VCaP (cell line): ENCODE results near the gene POLD2.
A peak's percentile ranks its signal among the peaks of the same experiment; 100 is the strongest.

Source experiments
- H3K27ac ChIP-seq: fragments of 450-650 bp; 2 replicates; pipeline ENCODE4 v1.5.1; 2017
- TF ChIP-seq, protein P1 (sequence below): fragments of 450-650 bp; conservative IDR thresholded peaks from 2 replicates; pipeline ENCODE4 v1.5.1; 2017; ENCODE audit warnings: mild to moderate bottlenecking, moderate library complexity

Gene POLD2

DNA sequence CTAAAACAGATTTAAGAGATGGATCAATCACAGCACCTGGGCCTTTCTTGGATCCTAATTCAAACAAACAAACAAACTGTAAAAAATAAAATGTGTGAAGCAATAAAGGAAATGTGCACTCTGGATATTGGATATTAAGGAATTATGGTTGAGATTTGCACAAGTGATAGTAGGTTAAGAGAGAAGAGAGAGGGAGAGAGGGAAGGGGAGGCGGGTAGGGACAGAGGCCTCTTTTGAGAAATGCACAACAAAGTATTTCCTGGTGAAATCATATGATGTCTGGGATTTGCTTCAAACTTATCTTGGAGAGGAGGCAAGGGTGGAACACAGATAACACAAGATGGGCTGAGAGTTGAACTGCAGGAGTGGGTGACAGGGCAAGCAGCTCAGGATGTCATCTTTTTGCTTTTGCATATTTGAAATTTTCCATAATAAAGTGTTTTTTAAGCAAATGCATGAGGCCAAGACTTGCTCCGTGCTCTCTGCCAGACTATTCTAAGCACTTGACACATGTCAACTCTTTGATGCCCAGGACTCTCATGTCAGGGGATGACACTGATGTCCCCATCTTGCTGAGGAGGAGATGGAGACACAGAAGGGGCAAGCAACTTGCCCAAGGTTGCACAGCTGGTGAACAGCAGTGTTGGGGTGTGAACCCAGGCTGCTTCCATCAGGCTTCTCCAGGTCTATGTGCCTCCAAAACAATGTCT is 28.3 kb downstream of the POLD2 start:
- H3K27ac ChIP-seq, result no peak overlapping the region; the same call in 1 of the 2 replicates
- TF ChIP-seq, protein P1, sequence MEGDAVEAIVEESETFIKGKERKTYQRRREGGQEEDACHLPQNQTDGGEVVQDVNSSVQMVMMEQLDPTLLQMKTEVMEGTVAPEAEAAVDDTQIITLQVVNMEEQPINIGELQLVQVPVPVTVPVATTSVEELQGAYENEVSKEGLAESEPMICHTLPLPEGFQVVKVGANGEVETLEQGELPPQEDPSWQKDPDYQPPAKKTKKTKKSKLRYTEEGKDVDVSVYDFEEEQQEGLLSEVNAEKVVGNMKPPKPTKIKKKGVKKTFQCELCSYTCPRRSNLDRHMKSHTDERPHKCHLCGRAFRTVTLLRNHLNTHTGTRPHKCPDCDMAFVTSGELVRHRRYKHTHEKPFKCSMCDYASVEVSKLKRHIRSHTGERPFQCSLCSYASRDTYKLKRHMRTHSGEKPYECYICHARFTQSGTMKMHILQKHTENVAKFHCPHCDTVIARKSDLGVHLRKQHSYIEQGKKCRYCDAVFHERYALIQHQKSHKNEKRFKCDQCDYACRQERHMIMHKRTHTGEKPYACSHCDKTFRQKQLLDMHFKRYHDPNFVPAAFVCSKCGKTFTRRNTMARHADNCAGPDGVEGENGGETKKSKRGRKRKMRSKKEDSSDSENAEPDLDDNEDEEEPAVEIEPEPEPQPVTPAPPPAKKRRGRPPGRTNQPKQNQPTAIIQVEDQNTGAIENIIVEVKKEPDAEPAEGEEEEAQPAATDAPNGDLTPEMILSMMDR, result no peak

DNA sequence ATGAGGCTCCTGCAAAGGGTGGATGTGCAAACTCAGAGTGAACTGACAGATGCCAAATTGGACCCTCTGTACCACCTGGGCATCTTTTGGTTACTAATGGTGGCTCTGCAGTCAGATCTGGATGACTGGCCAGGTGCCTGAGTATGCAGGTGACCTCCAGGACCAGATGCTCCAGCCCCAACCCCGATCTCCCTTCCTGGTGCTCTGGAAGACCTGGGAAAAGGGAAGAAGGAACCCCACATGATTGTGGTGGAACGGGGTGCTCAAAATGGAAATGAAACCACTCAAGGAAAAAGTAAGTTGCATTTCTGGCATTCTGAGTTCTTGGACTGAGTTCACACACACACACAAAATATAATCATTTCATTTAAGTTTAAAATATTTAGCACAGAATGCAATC is 29.0 kb downstream of the POLD2 start:
- TF ChIP-seq, protein P1, result no peak
- H3K27ac ChIP-seq, result no peak overlapping the region; the same call in 1 of the 2 replicates

DNA sequence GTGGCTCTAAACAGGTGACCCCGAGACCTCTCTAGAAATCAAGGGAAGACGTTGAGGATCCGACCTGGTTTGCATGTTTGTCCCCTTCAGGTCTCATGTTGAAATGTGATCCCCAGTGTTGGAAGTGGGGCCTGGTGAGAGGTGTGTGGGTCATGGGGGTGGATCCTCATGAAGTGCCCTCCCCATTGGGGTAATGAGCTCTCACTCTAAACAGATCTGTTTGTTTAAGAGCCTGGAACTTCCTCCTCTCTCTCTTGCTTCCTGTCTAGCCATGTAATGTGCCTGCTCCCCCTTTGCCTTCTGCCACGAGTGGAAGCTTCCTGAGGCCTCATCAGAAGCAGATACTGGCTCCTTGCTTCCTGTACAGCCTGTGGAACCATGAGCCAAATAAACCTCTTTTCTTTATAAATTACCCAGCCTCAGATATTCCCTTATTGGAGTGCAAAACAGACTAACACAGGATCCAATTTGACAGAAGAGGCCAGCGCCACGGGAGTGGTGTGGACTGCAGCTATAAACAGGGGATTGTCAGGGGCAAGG is 30.2 kb downstream of the POLD2 start:
- H3K27ac ChIP-seq, result no peak overlapping the region
- TF ChIP-seq, protein P1, result no peak

DNA sequence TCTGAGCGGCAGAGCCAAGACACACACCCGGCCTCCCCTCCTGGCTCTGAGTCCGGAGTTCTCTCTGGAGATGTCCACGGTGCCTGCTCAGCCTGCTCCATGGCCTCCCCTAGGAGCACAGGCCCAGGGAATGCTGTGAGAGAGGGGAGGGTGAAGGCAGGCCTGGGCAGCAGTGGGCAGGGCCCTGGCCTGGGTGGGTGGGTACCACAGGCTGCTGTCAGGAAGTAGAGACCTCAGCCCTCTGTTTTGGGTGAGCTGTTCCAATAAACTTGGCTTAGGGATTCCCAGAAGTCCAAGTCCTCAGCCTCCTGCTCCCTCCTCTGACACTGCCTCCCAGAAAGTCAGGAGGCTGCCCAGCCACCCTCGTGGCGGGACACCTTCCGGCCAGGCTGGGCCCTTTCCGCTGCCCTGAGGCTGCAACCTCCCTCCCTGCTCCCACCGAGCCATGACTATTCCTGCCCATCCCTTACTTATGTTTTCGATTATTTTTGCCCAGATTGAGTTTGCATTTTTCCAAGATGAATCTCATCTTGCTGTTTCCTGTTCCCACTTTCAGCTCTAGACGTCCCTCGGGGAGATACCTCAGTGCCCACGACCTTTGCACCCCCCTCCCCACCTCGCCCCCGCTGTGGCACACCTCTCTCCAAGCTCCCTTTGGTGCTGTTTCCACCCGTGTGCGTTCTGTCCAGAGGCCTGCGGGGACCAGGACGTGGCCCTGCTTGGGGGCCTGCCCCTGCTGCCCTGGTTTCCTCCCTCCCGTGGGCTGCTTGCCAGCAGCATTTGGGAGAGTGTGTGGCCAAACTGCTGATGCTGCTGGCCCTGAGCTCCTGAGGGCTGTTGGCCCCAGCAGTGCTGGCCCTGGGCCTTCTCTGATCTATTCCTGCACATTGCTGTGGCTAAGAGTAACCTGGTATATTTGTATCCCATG is 35.2 kb downstream of the POLD2 start:
- TF ChIP-seq, protein P1, result no peak

DNA sequence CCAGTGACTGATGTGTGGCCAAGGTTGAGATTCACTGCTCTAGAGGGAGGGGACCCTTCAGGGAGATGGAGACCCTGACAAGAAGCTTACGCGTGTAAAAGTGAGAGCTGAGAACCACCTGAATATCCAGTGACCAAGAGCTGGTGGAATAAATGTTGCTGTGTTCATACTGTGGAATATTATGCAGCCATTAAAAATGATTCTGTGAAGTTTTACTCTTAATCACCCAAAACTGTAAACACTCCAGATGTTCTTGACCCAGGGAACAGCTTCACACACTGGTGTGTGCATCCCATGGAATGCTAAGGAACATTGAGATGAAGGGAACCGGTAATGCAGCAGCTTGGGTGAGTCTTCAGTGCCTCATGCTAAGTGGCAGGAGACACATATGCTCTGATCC is 36.7 kb downstream of the POLD2 start:
- H3K27ac ChIP-seq, result no peak overlapping the region
- TF ChIP-seq, protein P1, result no peak

More for the DNA sequence above, 35.2 kb downstream of the POLD2 start:
- H3K27ac ChIP-seq, result no peak overlapping the region

DNA sequence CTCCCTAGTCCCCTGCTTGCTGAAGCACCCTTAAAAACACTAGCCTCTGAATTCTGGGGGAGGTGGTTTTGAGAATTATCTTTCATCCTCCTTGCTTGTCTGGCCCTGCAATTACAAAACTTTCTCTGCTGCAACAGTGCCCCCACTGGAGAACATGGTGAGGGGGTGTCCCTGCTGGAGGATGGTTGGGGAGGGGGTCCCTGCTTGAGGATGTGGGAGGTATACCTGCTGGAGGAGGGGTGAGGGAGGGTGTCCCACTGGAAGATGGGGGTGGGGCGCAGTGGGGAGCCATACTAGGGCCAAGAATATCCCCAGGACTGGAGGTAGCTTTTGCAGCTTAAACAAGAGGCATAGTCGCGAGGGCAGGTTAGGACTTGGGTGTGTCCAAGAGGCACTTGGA is 37.8 kb downstream of the POLD2 start:
- TF ChIP-seq, protein P1, result peak; percentile 32
- no peak overlapping the region for H3K27ac ChIP-seq

DNA sequence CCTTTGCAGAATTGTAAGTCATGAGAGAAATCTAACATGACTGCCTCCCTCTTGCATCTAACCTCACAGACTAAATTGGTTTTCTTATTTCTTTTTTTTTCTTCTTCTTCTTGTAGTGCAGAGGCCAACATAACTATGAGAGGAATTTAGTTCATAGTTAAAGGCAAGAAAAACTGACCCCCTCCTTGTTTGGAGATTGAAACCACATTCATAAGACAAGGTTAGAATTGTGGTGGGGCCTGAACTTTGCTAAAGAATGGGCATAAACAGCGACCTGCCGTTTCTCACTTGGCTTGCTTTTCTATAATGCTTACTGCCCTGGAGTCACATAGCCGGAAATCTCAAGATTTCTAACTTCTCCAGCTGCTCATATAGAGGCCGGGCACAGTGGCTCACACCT is 38.6 kb downstream of the POLD2 start:
- TF ChIP-seq, protein P1, result no peak
- H3K27ac ChIP-seq, result no peak overlapping the region
